ENCODE results near the gene IGF2R.

Gene IGF2R

DNA sequence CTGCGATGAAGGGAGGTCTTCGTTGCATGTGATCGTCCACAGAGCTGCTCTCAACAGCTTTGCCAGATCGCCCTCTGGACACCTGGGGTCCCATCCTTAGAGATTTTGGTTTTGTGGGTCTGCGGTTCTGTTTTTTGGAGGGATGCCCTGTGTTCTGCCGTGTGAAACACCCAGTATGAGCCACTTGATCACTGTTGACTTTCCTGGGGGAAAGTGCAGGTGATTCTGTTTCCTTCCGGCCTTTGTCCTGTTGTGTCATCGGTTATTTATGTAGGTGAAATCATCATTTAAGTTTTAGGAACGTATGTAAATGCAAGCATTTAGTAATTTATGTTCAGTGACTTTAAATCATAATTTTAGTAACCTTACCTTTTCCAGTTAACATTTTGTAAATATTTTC is 96.3 kb downstream of the IGF2R start:
- no peak overlapping the region for H3K27ac ChIP-seq
- POLR2A ChIA-PET (ENCODE audit: low non-redundant PET) = no interaction called here
- CTCF ChIA-PET = interaction anchor here (0.6 kb wide), 1 partner anchor 189 kb away, joined by 3 read pairs; no protein-coding TSS in a partner anchor
- no peak for DNase-seq (ENCODE audit: low spot score)
- TF ChIP-seq, protein P1, sequence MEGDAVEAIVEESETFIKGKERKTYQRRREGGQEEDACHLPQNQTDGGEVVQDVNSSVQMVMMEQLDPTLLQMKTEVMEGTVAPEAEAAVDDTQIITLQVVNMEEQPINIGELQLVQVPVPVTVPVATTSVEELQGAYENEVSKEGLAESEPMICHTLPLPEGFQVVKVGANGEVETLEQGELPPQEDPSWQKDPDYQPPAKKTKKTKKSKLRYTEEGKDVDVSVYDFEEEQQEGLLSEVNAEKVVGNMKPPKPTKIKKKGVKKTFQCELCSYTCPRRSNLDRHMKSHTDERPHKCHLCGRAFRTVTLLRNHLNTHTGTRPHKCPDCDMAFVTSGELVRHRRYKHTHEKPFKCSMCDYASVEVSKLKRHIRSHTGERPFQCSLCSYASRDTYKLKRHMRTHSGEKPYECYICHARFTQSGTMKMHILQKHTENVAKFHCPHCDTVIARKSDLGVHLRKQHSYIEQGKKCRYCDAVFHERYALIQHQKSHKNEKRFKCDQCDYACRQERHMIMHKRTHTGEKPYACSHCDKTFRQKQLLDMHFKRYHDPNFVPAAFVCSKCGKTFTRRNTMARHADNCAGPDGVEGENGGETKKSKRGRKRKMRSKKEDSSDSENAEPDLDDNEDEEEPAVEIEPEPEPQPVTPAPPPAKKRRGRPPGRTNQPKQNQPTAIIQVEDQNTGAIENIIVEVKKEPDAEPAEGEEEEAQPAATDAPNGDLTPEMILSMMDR (conservative IDR thresholded peaks at IDR 0.05; ENCODE audit: low read depth) = no peak

DNA sequence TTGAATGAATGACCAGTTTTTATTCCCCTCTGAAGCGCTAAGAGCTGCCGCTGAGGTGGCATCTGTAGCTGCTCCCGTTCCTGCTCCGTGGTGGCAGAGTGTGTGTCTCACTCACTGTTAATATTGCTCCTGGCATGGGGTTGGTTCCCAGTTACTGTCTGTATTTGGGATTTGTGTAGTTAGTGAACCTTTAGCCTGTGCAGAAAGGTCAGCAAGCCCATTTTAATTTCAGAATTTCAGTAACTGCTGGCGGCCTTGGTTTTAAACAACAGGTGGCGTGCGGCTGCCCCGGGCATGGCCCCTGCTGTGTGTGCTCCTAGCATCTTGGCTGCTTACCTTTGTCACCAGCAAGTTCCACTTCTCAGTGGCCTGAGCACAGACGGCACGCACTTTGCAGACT is 98.7 kb downstream of the IGF2R start:
- CTCF ChIA-PET = no interaction called here
- POLR2A ChIA-PET (ENCODE audit: low non-redundant PET) = no interaction called here
- TF ChIP-seq, protein P1 (conservative IDR thresholded peaks at IDR 0.05; ENCODE audit: low read depth) = no peak
- H3K27ac ChIP-seq = no peak overlapping the region
- DNase-seq (ENCODE audit: low spot score) = no peak

DNA sequence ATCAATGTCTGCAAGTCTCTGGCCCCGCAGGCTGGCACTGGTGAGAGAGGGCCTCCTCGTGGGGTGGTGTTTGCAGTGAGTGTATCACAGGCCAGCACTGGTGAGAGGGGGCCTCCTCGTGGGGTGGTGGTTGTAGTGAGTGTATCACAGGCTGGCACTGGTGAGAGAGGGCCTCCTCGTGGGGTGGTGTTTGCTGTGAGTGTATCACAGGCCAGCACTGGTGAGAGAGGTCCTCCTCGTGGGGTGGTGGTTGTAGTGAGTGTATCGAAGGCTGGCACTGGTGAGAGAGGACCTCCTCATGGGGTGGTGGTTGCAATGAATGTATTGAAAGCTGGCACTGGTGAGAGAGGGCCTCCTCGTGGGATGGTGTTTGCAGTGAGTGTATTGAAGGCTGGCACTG is 99.5 kb downstream of the IGF2R start:
- CTCF ChIA-PET = no interaction called here
- POLR2A ChIA-PET (ENCODE audit: low non-redundant PET) = no interaction called here
- no peak for DNase-seq (ENCODE audit: low spot score)
- TF ChIP-seq, protein P1 (conservative IDR thresholded peaks at IDR 0.05; ENCODE audit: low read depth) = no peak
- no peak overlapping the region for H3K27ac ChIP-seq

DNA sequence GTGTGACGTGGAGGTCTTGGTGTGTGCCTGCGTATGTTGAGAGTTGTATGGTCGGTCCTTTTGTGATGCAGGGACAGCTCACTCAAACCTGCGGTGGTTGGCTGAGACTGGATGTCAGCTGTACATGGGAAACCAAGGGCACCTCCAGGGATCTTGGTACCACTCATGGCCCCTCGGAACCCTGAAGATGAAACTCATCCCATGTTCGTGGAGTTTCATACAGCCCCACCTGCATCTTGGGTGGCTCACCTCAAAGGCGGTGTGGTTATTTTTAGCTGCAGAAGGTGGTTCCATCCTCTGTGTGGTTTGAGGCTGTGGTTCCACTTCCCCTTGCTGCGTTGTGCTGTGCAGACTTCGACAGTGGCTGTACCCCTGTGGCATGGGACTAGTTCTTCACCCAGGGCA is 100.2 kb downstream of the IGF2R start:
- no peak for DNase-seq (ENCODE audit: low spot score)

DNA sequence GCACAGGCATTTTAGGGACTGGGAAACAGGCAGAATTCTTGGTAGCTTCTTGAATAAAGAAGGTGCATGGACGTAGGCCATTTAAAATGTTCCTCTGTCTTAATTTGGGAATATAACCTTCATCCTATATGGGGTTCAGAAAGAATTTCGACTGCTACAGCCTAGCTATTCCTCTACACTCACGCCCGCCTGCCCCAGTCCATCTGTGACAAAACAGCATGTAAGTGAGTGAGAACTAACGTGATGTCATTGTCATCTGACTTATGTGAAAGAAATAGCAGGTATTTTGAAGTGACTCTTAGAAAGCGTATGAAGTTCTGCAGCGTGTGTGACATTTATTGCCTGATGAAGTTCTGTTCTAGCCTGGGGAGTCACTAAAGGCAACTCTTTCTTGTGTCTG is 100.6 kb downstream of the IGF2R start:
- TF ChIP-seq, protein P1 (conservative IDR thresholded peaks at IDR 0.05; ENCODE audit: low read depth) = no peak
- H3K27ac ChIP-seq = no peak overlapping the region
- no peak for DNase-seq (ENCODE audit: low spot score)
- CTCF ChIA-PET = no interaction called here
- POLR2A ChIA-PET (ENCODE audit: low non-redundant PET) = no interaction called here

More for the DNA sequence above, 100.2 kb downstream of the IGF2R start:
- no peak overlapping the region for H3K27ac ChIP-seq
- CTCF ChIA-PET = no interaction called here
- TF ChIP-seq, protein P1 (conservative IDR thresholded peaks at IDR 0.05; ENCODE audit: low read depth) = no peak
- POLR2A ChIA-PET (ENCODE audit: low non-redundant PET) = no interaction called here

DNA sequence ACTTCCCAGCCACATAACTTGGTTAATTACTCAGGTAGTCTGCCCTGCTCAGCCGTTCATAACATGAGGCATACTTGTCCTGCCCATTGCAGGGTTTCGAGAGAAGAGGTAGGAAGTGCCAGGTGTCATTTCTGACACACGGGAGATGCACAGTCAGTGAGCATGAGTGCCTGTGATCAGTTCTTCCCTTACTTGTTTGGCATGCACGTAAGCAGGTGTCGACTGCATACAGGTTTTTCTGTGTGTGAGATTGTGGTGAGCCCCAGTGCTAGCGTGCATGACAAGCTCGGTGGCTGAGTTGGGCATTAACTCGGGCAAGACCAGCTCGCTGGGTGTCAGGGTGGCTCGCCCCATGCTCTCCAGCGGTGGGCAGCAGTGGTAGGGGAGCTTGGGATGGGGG is 101.5 kb downstream of the IGF2R start:
- TF ChIP-seq, protein P1 (conservative IDR thresholded peaks at IDR 0.05; ENCODE audit: low read depth) = no peak
- ChIA-PET POLR2A (ENCODE audit: low non-redundant PET) (no interaction called here), CTCF (interaction anchor here (0.6 kb wide), 1 partner anchor 126 kb away, joined by 4 read pairs; no protein-coding TSS in a partner anchor)
- no peak for DNase-seq (ENCODE audit: low spot score)
- no peak overlapping the region for H3K27ac ChIP-seq

DNA sequence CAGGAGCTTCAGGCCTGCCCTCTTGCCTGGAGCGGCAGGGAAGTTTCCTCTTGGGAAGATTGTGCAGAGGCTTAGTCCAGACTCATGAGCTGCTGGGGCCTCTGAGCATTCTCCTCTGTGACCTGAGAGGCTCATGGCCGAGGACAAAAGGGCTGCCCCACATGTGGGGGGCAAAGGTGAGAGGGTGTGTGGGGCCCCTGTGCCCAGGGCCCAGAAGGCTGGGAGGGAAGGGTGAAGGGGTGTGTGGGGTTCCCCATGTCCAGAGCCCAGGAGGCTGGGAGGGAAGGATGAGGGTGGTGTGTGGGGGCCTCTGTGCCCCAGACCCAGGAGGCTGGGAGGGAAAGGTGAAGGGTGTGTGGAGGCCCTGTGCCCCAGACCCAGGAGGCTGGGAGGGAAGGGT is 101.9 kb downstream of the IGF2R start:
- no peak overlapping the region for H3K27ac ChIP-seq
- ChIA-PET CTCF (interaction anchor here (0.6 kb wide), 1 partner anchor 126 kb away, joined by 4 read pairs; no protein-coding TSS in a partner anchor), POLR2A (ENCODE audit: low non-redundant PET) (no interaction called here)
- no peak for DNase-seq (ENCODE audit: low spot score)
- TF ChIP-seq, protein P1 (conservative IDR thresholded peaks at IDR 0.05; ENCODE audit: low read depth) = no peak
